Right lobe of liver (tissue), 4 donors: ENCODE measurements around the gene SLC28A1.

ENCODE experiments used
- POLR2A ChIP-seq: fragments of 450-650 bp; IDR thresholded peaks from one replicate; pipeline ENCODE4 v1.6.1; 2017; ENCODE audit warnings: antibody characterized with exemption, mild to moderate bottlenecking
- TF ChIP-seq, protein P1 (sequence below), 4 donors: fragments of 200-600 bp in 3 of 4; fragments of 450-650 bp in 1 of 4; IDR thresholded peaks; one replicate each; pipeline versions ENCODE4 v1.5.1 to v1.8.0; 2016 to 2022; ENCODE audit warnings: antibody characterized with exemption in 4 of 4, mild to moderate bottlenecking in 2 of 4
- donor health status: DM: no; HTN: no; CAD: no.
- donor health status: DM: no; HTN: no; CAD: no.
- donor health status: DM: no; HTN: yes; CAD: no.

GRCh38 chr15:84983294-84983693 lies 98.8 kb downstream of the SLC28A1 start:
- TF ChIP-seq POLR2A, result no peak
- TF ChIP-seq, protein P1, sequence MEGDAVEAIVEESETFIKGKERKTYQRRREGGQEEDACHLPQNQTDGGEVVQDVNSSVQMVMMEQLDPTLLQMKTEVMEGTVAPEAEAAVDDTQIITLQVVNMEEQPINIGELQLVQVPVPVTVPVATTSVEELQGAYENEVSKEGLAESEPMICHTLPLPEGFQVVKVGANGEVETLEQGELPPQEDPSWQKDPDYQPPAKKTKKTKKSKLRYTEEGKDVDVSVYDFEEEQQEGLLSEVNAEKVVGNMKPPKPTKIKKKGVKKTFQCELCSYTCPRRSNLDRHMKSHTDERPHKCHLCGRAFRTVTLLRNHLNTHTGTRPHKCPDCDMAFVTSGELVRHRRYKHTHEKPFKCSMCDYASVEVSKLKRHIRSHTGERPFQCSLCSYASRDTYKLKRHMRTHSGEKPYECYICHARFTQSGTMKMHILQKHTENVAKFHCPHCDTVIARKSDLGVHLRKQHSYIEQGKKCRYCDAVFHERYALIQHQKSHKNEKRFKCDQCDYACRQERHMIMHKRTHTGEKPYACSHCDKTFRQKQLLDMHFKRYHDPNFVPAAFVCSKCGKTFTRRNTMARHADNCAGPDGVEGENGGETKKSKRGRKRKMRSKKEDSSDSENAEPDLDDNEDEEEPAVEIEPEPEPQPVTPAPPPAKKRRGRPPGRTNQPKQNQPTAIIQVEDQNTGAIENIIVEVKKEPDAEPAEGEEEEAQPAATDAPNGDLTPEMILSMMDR (IDR thresholded peaks at IDR 0.05), result no peak
